ENCODE results near the gene EDN2. TPM values are rescaled to one million over a fixed set of nuclear protein-coding genes. Genes with fewer than 3 reads are reported as not detected.

EDN2 gene
- total and polyA plus RNA-seq, 9 donors = 0.18 to 1.8 (median 0.29) TPM; not detected in 4

DNA sequence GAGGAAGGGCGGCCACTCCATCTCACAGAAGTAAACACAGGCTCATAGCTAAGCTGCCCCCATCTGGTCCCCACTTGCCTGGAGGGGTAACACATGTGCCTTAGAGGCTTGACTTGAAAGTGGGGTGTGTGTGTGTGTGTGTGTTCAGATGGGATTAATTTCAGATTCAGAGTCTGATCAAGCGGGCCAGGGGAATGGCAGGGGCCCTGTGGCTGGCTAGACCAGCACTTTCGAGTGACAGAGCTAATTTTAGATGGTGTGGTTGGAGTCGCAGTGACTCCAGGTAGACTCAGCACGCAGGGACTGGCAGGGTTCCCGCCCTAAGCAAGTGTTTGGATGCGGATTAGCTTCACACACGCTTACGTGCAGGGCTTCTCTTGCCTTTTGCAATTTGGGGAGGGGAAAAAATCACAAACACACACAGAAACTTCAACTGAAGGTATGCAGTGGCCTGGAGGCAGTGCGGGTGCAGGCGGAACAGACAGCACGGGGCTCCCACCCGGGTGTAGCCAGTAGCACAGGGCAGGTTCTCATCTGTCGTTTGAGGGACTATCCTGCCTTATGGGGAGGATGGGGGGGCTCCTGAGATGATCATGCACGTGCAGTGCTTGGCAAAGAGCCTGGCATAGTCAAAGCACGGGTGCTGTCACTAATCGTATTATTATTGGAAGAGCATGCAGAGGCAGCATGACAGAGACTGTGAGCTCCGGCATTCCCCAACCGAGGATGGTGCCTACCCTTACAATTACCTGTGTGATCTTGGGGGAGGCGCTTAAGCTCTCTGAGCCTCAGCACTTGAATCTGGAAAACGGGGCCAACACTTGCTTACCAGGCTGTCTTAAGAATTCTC, 1.3 kb downstream of the EDN2 start:
- H3K27ac ChIP-seq (ENCODE audit: low read length) = peak overlapping the region; percentile 65
- H3K36me3 ChIP-seq (ENCODE audit: control insufficient read depth, insufficient read depth, low read length) = no peaks in the 10 kb centered on the region
- 60% methylated on average over 12 of the region's 21 CpGs for WGBS (ENCODE audit: insufficient coverage)
- no peaks in the 10 kb centered on the region for H3K9me3 ChIP-seq (replicated peaks; ENCODE audit: control insufficient read depth, low read depth, low read length)
- H3K4me1 ChIP-seq (ENCODE audit: control insufficient read depth, insufficient read depth, low read length) = peaks cover 86% of the 10 kb centered on the region
- H3K4me3 ChIP-seq (ENCODE audit: low read length) = no peak overlapping the region
- H3K27me3 ChIP-seq (ENCODE audit: control insufficient read depth, insufficient read depth, low read length) = peaks cover 11% of the 10 kb centered on the region
- DNase-seq = no peak

DNA sequence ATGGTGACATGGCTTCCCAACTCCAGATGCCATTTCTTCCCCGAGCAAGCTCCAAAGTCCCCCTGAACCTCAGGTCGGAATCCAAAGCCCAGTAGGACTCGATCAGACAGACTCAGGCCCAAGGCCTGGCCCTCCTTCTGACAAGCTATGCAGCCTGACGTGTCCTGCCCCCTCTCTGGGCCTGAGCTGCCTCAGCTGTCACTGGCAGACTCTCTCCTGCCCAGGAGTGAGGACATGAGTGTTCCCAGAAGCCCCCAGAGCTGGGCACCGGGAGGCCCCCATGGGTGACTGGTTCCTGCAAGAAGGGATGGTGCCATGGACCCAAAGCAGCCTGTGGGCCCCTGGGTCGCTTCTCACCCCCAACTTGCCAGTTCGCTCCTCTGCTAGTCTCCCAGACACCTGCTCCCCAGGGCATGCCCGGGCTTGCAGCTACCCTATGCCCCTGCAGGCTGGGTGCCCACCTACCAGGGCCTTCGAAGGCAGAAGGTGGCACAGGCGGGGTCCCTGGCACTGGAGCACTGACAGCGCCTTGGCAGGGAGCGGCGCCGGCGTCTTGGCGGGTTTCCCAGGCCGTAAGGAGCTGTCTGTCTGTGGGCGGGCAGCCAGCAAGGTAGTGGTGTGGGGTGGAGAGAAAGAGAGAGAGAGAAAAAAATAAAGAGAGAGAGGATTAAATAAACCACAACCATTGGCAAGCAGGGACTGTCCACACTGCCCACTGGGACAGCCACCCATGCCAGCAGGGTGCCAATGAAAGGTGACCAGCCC, 2.3 kb downstream of the EDN2 start:
- peak overlapping the region; percentile 65 for H3K27ac ChIP-seq (ENCODE audit: low read length)
- H3K4me3 ChIP-seq (ENCODE audit: low read length) = no peak overlapping the region
- peaks cover 84% of the 10 kb centered on the region for H3K4me1 ChIP-seq (ENCODE audit: control insufficient read depth, insufficient read depth, low read length)
- H3K27me3 ChIP-seq (ENCODE audit: control insufficient read depth, insufficient read depth, low read length) = peaks cover 10% of the 10 kb centered on the region
- H3K9me3 ChIP-seq (replicated peaks; ENCODE audit: control insufficient read depth, low read depth, low read length) = no peaks in the 10 kb centered on the region
- H3K36me3 ChIP-seq (ENCODE audit: control insufficient read depth, insufficient read depth, low read length) = no peaks in the 10 kb centered on the region
- DNase-seq = no peak
- 66% methylated on average over 9 of the region's 18 CpGs for WGBS (ENCODE audit: insufficient coverage)

DNA sequence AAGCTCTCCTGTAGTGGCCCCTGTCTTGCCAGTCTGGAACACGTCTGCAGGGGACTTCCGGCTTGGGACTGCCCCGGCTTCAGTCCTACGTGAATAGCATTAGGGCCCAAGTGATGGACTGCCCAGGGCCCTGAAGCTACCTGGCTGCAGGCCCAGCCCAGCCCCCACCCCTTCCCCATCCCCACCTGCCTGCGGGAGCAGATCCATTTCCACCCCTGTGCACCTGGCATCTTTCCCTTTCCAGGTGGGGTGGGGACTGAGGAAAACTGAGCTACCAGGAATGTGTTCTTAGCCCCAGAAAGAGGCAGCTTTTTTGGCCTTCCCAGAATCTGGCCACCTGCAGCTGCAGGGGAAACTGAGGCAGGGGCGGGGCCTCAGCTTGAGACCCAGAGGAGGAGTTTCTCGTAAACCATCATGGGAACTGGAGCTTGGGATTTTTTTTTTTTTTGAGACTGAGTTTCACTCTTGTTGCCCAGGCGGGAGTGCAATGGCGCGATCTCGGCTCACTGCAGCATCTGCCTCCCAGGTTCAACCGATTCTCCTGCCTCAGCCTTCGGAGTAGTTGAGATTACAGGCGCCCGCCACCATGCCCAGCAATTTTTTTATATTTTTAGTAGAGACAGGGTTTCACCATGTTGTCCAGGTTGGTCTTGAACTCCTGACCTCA, 3.2 kb downstream of the EDN2 start:
- Histone ChIP-seq H3K4me1 (ENCODE audit: control insufficient read depth, insufficient read depth, low read length) (peaks cover 84% of the 10 kb centered on the region), H3K27me3 (ENCODE audit: control insufficient read depth, insufficient read depth, low read length) (peaks cover 9% of the 10 kb centered on the region), H3K4me3 (ENCODE audit: low read length) (no peak overlapping the region), H3K27ac (ENCODE audit: low read length) (peak overlapping the region; percentile 47), H3K36me3 (ENCODE audit: control insufficient read depth, insufficient read depth, low read length) (no peaks in the 10 kb centered on the region), H3K9me3 (replicated peaks; ENCODE audit: control insufficient read depth, low read depth, low read length) (no peaks in the 10 kb centered on the region)
- WGBS (ENCODE audit: insufficient coverage) = 84% methylated on average over 5 of the region's 15 CpGs
- no peak for DNase-seq

DNA sequence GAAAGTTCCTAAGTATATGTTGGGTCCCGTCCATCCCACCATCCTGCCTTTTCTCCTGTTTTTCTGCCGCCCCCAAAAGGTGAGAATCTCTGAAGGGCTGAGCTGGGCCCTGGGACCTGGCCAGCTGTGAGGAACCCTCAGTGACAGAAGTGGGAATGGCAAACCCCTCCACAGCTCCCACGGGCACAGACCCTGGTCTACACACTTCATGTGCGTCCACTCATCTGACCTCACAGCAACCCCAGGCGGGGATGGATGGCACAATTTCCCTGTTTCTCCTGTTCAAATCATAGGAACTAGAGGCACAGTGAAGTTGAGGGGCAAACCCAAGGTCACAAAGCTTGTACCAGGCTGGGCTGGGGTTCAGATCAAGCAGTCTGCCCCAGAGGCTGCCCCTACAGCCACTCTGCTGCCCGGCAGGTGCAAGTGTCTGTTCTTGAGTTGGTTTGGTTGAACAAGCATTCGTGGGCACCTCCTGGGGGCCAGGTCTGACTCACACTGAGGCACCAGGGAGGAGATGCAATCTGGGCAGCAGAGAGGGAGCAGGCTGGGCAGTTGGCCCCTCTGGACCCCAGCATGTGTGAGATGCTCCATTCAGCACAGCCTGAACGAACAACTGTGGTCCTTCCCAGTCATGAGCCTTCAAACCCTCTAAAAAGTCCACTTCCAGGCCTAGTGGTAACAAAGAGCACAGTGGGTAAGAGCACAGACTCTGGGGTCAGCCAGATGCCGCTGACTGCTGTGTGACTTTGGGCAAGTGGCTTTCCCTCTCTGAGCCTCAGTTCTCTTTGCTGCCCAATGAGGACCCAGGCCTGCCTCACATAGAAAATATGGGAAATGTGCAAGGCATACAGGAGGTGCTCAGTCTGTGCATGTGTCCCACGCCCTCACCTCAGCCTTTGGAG, 4.0 kb downstream of the EDN2 start:
- WGBS (ENCODE audit: insufficient coverage) = 87% methylated on average over 8 of the region's 10 CpGs
- H3K9me3 ChIP-seq (replicated peaks; ENCODE audit: control insufficient read depth, low read depth, low read length) = no peaks in the 10 kb centered on the region
- H3K27me3 ChIP-seq (ENCODE audit: control insufficient read depth, insufficient read depth, low read length) = peaks cover 9% of the 10 kb centered on the region
- peaks cover 84% of the 10 kb centered on the region for H3K4me1 ChIP-seq (ENCODE audit: control insufficient read depth, insufficient read depth, low read length)
- no peak overlapping the region for H3K4me3 ChIP-seq (ENCODE audit: low read length)
- no peaks in the 10 kb centered on the region for H3K36me3 ChIP-seq (ENCODE audit: control insufficient read depth, insufficient read depth, low read length)
- no peak overlapping the region for H3K27ac ChIP-seq (ENCODE audit: low read length)
- no peak for DNase-seq

DNA sequence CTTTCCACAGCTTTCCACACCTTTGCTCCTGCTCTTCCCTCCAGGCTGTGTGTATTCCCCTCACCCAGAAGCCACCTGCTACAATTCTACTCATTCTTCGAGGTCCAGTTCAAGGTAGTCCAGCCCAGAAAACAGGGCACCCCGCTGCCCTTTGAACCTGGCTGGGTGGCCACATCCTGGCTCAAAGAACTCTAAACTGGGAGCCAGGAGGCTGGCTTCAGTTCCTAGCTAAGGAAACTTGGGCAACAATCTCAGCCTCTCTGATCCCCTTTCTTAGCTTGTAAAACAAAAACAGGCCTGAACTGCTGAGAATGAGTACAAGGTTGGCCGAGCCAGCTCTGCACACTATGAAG, 4.7 kb downstream of the EDN2 start:
- Histone ChIP-seq H3K4me1 (ENCODE audit: control insufficient read depth, insufficient read depth, low read length) (peaks cover 84% of the 10 kb centered on the region), H3K36me3 (ENCODE audit: control insufficient read depth, insufficient read depth, low read length) (no peaks in the 10 kb centered on the region), H3K27me3 (ENCODE audit: control insufficient read depth, insufficient read depth, low read length) (peaks cover 9% of the 10 kb centered on the region), H3K9me3 (replicated peaks; ENCODE audit: control insufficient read depth, low read depth, low read length) (no peaks in the 10 kb centered on the region), H3K27ac (ENCODE audit: low read length) (no peak overlapping the region), H3K4me3 (ENCODE audit: low read length) (no peak overlapping the region)
- DNase-seq = no peak
- 100% methylated on average over 2 of the region's 3 CpGs for WGBS (ENCODE audit: insufficient coverage)

DNA sequence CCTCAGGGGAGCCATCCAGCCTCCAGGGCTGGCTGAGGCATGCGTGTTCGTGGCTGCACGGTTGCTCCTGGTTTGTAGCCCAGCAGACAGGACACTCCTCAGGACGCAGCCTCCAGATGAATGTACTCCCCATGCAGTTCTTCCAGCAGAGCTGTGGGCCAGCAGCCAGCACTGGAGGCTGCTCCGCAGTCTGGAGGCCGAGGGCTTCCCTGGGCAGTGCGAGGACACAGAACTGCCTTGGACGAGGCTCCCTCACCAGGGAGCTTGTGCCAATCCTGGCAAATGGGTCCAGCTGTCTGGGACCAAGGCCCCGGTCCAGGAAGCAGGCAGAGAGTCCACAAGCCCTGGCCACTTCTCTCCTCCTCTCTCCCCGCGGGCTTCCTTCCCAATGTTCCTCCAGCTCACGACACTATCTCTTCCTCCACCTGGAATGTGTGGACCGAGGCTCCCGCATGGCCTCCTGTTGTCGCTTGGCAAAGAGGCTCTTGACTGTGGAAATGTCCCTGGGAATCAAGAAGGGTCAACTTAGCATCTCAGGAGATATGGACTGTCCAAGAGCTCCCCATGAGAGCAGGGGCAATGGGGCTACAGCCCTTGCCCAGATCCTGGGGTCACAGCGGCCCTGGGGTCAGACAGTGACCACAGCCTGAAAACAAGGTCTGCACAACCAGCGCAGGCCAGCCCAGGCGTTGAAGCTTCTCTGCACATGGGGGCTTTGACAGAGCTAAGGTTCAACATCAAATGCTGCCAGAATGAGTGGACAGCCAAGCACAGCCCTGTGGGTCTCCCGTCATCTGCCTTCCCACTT, 5.3 kb downstream of the EDN2 start:
- H3K27me3 ChIP-seq (ENCODE audit: control insufficient read depth, insufficient read depth, low read length) = peaks cover 5% of the 10 kb centered on the region
- no peaks in the 10 kb centered on the region for H3K36me3 ChIP-seq (ENCODE audit: control insufficient read depth, insufficient read depth, low read length)
- H3K4me1 ChIP-seq (ENCODE audit: control insufficient read depth, insufficient read depth, low read length) = peaks cover 84% of the 10 kb centered on the region
- DNase-seq = peak; percentile 87
- H3K27ac ChIP-seq (ENCODE audit: low read length) = no peak overlapping the region
- H3K4me3 ChIP-seq (ENCODE audit: low read length) = no peak overlapping the region
- no peaks in the 10 kb centered on the region for H3K9me3 ChIP-seq (replicated peaks; ENCODE audit: control insufficient read depth, low read depth, low read length)
- WGBS (ENCODE audit: insufficient coverage) = 33% methylated on average over 15 of the region's 19 CpGs

DNA sequence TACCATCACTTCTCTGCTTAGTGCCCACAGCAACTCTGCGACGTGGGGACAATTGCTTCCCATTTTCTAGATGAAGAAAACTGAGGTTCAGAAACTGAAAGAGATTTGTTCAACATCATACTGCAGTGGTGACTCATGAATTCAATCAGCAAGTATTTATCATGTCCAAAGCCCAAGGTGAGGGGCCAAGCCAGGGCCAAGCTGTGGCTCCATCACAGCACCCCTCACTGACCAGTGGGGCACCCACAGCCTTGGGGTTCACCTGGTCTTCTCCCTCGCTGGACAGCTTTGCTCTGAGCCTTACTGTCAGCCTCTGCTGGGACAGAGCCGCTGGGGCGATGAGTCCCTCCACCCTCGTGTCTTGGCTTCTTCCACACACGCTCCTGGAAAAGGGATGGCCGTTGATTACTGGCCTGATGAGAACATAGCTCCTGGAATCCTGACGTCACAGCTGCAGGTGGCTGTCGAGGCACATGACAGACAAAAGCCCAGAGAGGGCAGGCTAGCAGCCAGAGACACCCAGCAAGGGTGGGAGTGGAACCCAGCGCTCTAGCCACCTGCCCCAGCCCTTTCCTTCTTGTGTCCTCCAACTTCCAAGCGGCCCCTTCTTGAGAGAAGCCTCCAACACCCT, 6.2 kb downstream of the EDN2 start:
- 53% methylated on average over 11 of the region's 12 CpGs for whole genome bisulfite sequencing (ENCODE audit: insufficient coverage)

DNA sequence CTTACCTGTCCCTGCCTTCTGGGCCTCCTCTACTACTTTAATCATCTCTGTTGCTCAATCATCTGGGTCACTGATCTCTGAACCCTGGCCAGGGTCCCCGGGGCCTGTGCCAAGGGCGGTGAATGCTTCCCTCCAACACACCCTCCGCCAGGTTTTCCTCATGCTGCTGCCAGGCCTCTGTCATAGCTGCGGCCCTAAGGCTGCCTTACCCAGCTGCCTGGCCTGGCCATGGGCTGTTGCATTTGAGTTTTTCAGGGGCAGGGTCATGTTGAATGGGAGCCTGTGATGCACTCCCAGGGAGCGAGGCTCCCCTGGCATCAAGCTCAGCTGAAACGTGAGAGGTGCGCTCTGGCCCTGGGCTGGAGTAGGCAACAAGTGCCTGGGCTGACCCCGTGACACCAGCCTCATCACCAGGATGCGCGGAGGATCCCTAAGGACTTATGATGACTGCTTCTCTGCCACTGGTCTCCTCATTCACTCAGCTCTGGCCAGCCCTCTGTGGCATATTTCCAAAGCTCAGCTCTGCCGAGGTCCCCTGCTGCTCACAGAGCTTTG, 7.6 kb downstream of the EDN2 start:
- no peak for DNase-seq
- H3K4me1 ChIP-seq (ENCODE audit: control insufficient read depth, insufficient read depth, low read length) = peaks cover 68% of the 10 kb centered on the region
- no peaks in the 10 kb centered on the region for H3K9me3 ChIP-seq (replicated peaks; ENCODE audit: control insufficient read depth, low read depth, low read length)
- H3K27ac ChIP-seq (ENCODE audit: low read length) = peak overlapping the region; percentile 37
- H3K4me3 ChIP-seq (ENCODE audit: low read length) = no peak overlapping the region
- H3K27me3 ChIP-seq (ENCODE audit: control insufficient read depth, insufficient read depth, low read length) = peaks cover 6% of the 10 kb centered on the region
- H3K36me3 ChIP-seq (ENCODE audit: control insufficient read depth, insufficient read depth, low read length) = no peaks in the 10 kb centered on the region
- WGBS (ENCODE audit: insufficient coverage) = 71% methylated on average over 9 of the region's 11 CpGs

More for the DNA sequence above, 6.2 kb downstream of the EDN2 start:
- H3K27me3 ChIP-seq (ENCODE audit: control insufficient read depth, insufficient read depth, low read length) = peaks cover 6% of the 10 kb centered on the region
- H3K36me3 ChIP-seq (ENCODE audit: control insufficient read depth, insufficient read depth, low read length) = no peaks in the 10 kb centered on the region
- no peak overlapping the region for H3K27ac ChIP-seq (ENCODE audit: low read length)
- H3K4me3 ChIP-seq (ENCODE audit: low read length) = no peak overlapping the region
- peak; percentile 64 for DNase-seq
- H3K9me3 ChIP-seq (replicated peaks; ENCODE audit: control insufficient read depth, low read depth, low read length) = no peaks in the 10 kb centered on the region
- peaks cover 82% of the 10 kb centered on the region for H3K4me1 ChIP-seq (ENCODE audit: control insufficient read depth, insufficient read depth, low read length)
